ENCODE data around the gene ZDHHC1.

Gene ZDHHC1

DNA sequence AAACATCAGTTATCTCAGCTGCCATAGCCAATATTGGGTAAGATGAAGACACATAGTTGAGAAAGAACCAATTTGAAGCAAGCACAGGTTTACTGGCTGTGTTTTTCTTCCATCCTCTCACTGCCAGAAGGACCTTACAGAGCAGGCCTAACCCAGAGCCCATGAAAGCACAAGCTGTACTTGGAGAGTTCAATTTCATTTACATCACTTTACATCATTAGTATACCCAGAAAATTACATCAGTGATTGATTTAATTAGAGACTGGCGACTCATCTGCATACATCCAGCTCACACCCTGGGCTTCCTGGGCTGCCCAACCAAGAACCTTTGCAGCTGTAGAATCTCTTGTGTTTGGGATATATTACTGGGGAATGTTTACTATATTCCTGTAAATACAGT, 66.0 kb downstream of the ZDHHC1 start:
- no peak for TF ChIP-seq CTCF (IDR thresholded peaks at IDR 0.05; ENCODE audit: borderline replicate concordance, insufficient read depth, low read depth, low read length)
- no peak overlapping the region for H3K4me3 ChIP-seq (ENCODE audit: low read depth, low read length)

DNA sequence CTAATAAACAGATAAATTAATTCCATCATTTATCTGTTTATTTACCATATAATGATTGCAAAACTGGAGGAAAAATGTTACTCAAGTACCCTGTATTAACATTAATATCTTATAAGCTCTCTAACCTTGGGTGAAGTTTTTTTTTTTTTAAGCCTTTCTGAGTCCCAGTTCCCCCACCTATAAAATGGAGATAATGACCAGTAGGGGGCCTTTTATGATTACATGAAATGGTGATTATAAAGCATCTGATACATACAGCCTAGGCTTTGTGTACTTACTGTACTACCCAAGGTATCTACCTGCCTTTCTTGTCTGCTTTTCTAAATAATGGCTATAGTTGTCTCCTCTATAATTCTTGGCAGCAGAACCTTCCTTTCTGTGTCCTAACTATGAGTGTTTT, 67.1 kb downstream of the ZDHHC1 start:
- TF ChIP-seq CTCF (IDR thresholded peaks at IDR 0.05; ENCODE audit: borderline replicate concordance, insufficient read depth, low read depth, low read length), result no peak

DNA sequence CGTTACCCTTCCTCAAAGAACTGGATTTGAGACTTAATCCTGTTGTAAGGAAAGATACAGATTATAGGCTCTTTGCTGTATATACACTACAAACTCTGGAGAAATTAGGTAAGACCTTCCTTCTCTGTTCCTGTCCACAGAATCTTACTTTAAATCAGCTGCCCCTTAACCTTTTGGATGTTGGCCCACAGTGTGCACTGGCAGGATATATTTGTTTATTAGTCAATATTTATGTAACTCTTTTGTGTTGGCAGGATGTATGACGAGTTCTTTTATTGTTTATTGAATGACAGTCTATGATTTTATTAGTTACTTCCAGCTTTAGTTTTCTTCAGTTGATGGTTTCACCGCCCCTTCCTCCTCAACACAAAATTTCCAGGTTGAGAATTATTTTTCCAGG, 69.9 kb downstream of the ZDHHC1 start:
- TF ChIP-seq CTCF (IDR thresholded peaks at IDR 0.05; ENCODE audit: borderline replicate concordance, insufficient read depth, low read depth, low read length), result no peak
- H3K4me3 ChIP-seq (ENCODE audit: low read depth, low read length), result no peak overlapping the region

More for the DNA sequence above, 67.1 kb downstream of the ZDHHC1 start:
- H3K4me3 ChIP-seq (ENCODE audit: low read depth, low read length), result no peak overlapping the region

DNA sequence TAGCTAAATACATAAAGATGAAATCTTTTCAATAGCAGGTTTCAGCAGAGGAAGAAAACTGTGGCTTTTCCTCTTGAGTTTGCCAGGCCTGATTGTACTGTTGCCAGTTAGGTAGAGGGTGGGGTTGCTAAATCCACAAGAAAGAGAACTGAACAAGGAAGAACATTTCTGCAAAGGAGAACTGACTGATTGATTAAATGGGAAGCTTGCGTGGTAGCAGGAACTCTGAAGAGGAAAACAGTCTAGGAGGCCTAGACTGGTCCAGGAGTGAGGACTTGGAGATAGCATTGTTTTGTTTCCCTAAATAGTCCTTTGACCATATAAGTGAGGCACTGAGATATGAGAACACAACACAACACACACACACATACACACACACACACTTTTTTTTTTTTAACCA, 70.9 kb downstream of the ZDHHC1 start:
- TF ChIP-seq CTCF (IDR thresholded peaks at IDR 0.05; ENCODE audit: borderline replicate concordance, insufficient read depth, low read depth, low read length), result no peak
- H3K4me3 ChIP-seq (ENCODE audit: low read depth, low read length), result no peak overlapping the region
